Spleen (tissue), 11 donors: ENCODE measurements around the gene NDUFAF2. TPM values are rescaled to one million over a fixed set of nuclear protein-coding genes. Genes with fewer than 3 reads are reported as not detected.
"Not testable (repeated sequence)": the region's sequence is repeated elsewhere in the genome, so short reads cannot be mapped to it uniquely, and the experiment has no call there.

ENCODE experiments used
- DNase-seq: peaks from one replicate; pipeline ENCODE4 v3.0.0-alpha.2; 2020
- H3K27ac ChIP-seq, 8 donors: fragments of 200-600 bp; sonication (generic) in 7 of 8; 1 replicate in 4 of 8; 2 replicates in 4 of 8; pipeline versions ENCODE4 v1.5.0 to v1.8.0; 2016 to 2021; ENCODE audit warnings: inconsistent platforms in 4 of 8, mild to moderate bottlenecking in 4 of 8, moderate library complexity in 1 of 8
- H3K27me3 ChIP-seq, 7 donors: fragments of 200-600 bp; sonication (generic) in 6 of 7; replicated peaks in 1 of 7; 1 replicate in 4 of 7; 2 replicates in 3 of 7; pipeline versions ENCODE4 v1.5.0 to v1.8.0; 2016 to 2021; ENCODE audit warnings: inconsistent platforms in 3 of 7, mild to moderate bottlenecking in 1 of 7
- H3K36me3 ChIP-seq, 6 donors: fragments of 200-600 bp; sonication (generic) in 5 of 6; 1 replicate in 4 of 6; 2 replicates in 2 of 6; pipeline versions ENCODE4 v1.5.0 to v1.8.0; 2016 to 2021; ENCODE audit warnings: inconsistent platforms in 2 of 6
- H3K4me1 ChIP-seq, 6 donors: fragments of 200-600 bp; sonication (generic) in 5 of 6; 1 replicate in 3 of 6; 2 replicates in 3 of 6; pipeline versions ENCODE4 v1.5.0 to v1.8.0; 2016 to 2021; ENCODE audit warnings: inconsistent platforms in 3 of 6
- H3K4me3 ChIP-seq, 8 donors: fragments of 200-600 bp; sonication (generic) in 7 of 8; 1 replicate in 4 of 8; 2 replicates in 4 of 8; pipeline versions ENCODE4 v1.5.0 to v1.8.0; 2016 to 2021; ENCODE audit warnings: inconsistent platforms in 4 of 8, mild to moderate bottlenecking in 4 of 8, moderate library complexity in 2 of 8
- H3K9me3 ChIP-seq, 8 donors: fragments of 200-600 bp; sonication (generic) in 7 of 8; 1 replicate in 4 of 8; 2 replicates in 4 of 8; pipeline versions ENCODE4 v1.5.0 to v1.8.0; 2016 to 2021; ENCODE audit warnings: inconsistent platforms in 4 of 8
- CTCF ChIP-seq, 11 experiments: fragments of 200-600 bp in 7 of 11; fragments of 450-650 bp in 4 of 11; sonication (generic) in 4 of 11; IDR thresholded peaks in 8 of 11; conservative IDR thresholded peaks in 3 of 11; 1 replicate in 7 of 11; 2 replicates in 4 of 11; pipeline versions ENCODE4 v1.4.0 to v1.8.0; 2016 to 2021; ENCODE audit warnings: antibody characterized with exemption in 11 of 11, inconsistent platforms in 4 of 11, mild to moderate bottlenecking in 1 of 11
- POLR2A ChIP-seq, 3 donors: fragments of 450-650 bp; IDR thresholded peaks; one replicate each; pipeline ENCODE4 v1.5.1; 2017; ENCODE audit warnings: antibody characterized with exemption in 3 of 3, mild to moderate bottlenecking in 1 of 3
- POLR2AphosphoS5 ChIP-seq, 3 donors: sonication (generic); formaldehyde crosslinking; IDR thresholded peaks; one replicate each; pipeline ENCODE4 v1.5.1; 2017; ENCODE audit warnings: antibody characterized with exemption in 3 of 3
- WGBS, 5 donors: extraction: QIAGEN DNeasy Blood & Tissue Kit in 3 of 5; methylation state at CpG; one replicate each; pipeline versions ENCODE4 v1.1.5 to v1.1.7; 2013 to 2018; 5-methylcytosine and 5-hydroxymethylcytosine counted together
- intact Hi-C: fragments of 100-400 bp; cut with DNase I; formaldehyde crosslinking; loops from one replicate; pipeline ENCODE4 v1.15.0; 2023; ENCODE audit warnings: low total_unique reads
- polyA plus RNA-seq, 3 donors: library from polyadenylated mRNA; stranded (reverse); fragments of 200-250 nt; gene quantifications; one replicate each; pipeline ENCODE4 v1.2.1, GENCODE V29; 2013
- total RNA-seq, 7 donors: library from RNA; depleted of rRNA in 3 of 7; stranded (reverse); fragments of >200 nt in 3 of 7; fragmentation: NEBNext Ultra II Directional in 4 of 7; extraction: Animal tissue kit (Norgen Biotek cat#: 25700) in 4 of 7; gene quantifications; one replicate each; pipeline versions ENCODE4 v1.1.0 to v1.2.1, GENCODE V29; 2016 to 2021
- donor health status: healthy with polysubstance abuse.
- donor health status: DM: no; HTN: no; CAD: no; lungs with moderate emphysema.
- donor health status: DM: no; HTN: no; CAD: no.
- donor health status: Bipolar disorder and iron deficiency.
- donor health status: healthy.
- donor health status: DM: no; HTN: no; CAD: no.
- donor health status: DM: yes; HTN: yes; CAD: no.

Gene NDUFAF2
- total and polyA plus RNA-seq, 10 donors: 3.2 to 40.5 (median 13.1) TPM

- DNase-seq: no peak
- no peak overlapping the region for H3K27ac ChIP-seq
- H3K4me3 ChIP-seq: no peak overlapping the region
- peaks cover 0 to 9% (median 0%) of the 10 kb centered on the region in 8 donors for H3K9me3 ChIP-seq
- intact Hi-C loops: no loop called here
- no peaks in the 10 kb centered on the region for H3K4me1 ChIP-seq
- TF ChIP-seq POLR2AphosphoS5 (IDR thresholded peaks at IDR 0.05): no peak
- TF ChIP-seq POLR2A (IDR thresholded peaks at IDR 0.05): no peak
- no peak for TF ChIP-seq CTCF (IDR thresholded peaks at IDR 0.05 in 8 of 11, conservative IDR thresholded peaks at IDR 0.05 in 3 of 11)
- H3K36me3 ChIP-seq: no peaks in the 10 kb centered on the region
- H3K27me3 ChIP-seq: no peaks in the 10 kb centered on the region
Observed at GRCh38 chr5:61030163-61030482, 85.1 kb downstream of the NDUFAF2 start.

GRCh38 chr5:61031301-61031700, 86.3 kb downstream of the NDUFAF2 start:
- WGBS, 5 donors: 92 to 100% (median 95%) methylated on average over 1 of the region's 1 CpG
- intact Hi-C loops, H3K4me1 ChIP-seq, H3K4me3 ChIP-seq, H3K27ac ChIP-seq, H3K9me3 ChIP-seq, H3K27me3 ChIP-seq, DNase-seq, H3K36me3 ChIP-seq: not testable (repeated sequence)

GRCh38 chr5:61044545-61044944, 99.5 kb downstream of the NDUFAF2 start:
- no peak for TF ChIP-seq POLR2AphosphoS5 (IDR thresholded peaks at IDR 0.05)
- no peak for TF ChIP-seq POLR2A (IDR thresholded peaks at IDR 0.05)
- TF ChIP-seq CTCF (IDR thresholded peaks at IDR 0.05 in 8 of 11, conservative IDR thresholded peaks at IDR 0.05 in 3 of 11): no peak

GRCh38 chr5:61047346-61047745, 102.3 kb downstream of the NDUFAF2 start:
- TF ChIP-seq CTCF (IDR thresholded peaks at IDR 0.05 in 8 of 11, conservative IDR thresholded peaks at IDR 0.05 in 3 of 11): no peak
- no peaks in the 10 kb centered on the region for H3K4me1 ChIP-seq

More at GRCh38 chr5:61044545-61044944, 99.5 kb downstream of the NDUFAF2 start:
- intact Hi-C loops: no loop called here
- no peaks in the 10 kb centered on the region for H3K27me3 ChIP-seq
- H3K4me1 ChIP-seq: no peaks in the 10 kb centered on the region
- peaks cover 0 to 11% (median 7%) of the 10 kb centered on the region in 8 donors for H3K9me3 ChIP-seq
- no peak for DNase-seq
- no peak overlapping the region for H3K27ac ChIP-seq
- no peak overlapping the region for H3K4me3 ChIP-seq
- no peaks in the 10 kb centered on the region for H3K36me3 ChIP-seq

GRCh38 chr5:61048534-61048933, 103.5 kb downstream of the NDUFAF2 start:
- DNase-seq: no peak
- intact Hi-C loops: no loop called here
- Histone ChIP-seq H3K9me3 (peaks cover 0 to 11% (median 7%) of the 10 kb centered on the region in 8 donors), H3K4me3 (no peak overlapping the region), H3K4me1 (no peaks in the 10 kb centered on the region), H3K36me3 (no peaks in the 10 kb centered on the region), H3K27ac (no peak overlapping the region), H3K27me3 (no peaks in the 10 kb centered on the region)
- 0 to 52% (median 8%) methylated on average over 1 of the region's 1 CpG for WGBS, 5 donors
- no peak for TF ChIP-seq CTCF (IDR thresholded peaks at IDR 0.05 in 8 of 11, conservative IDR thresholded peaks at IDR 0.05 in 3 of 11)
- no peak for TF ChIP-seq POLR2AphosphoS5 (IDR thresholded peaks at IDR 0.05)
- no peak for TF ChIP-seq POLR2A (IDR thresholded peaks at IDR 0.05)

More at GRCh38 chr5:61047346-61047745, 102.3 kb downstream of the NDUFAF2 start:
- no peak overlapping the region for H3K27ac ChIP-seq
- no peak for DNase-seq
- peaks cover 0 to 11% (median 7%) of the 10 kb centered on the region in 8 donors for H3K9me3 ChIP-seq
- H3K27me3 ChIP-seq: no peaks in the 10 kb centered on the region
- H3K36me3 ChIP-seq: no peaks in the 10 kb centered on the region
- H3K4me3 ChIP-seq: no peak overlapping the region
- intact Hi-C loops: no loop called here
